RWPE2 (cell line): ENCODE measurements around the gene CSAD.

ENCODE experiments used
- ATAC-seq: fragments of 200-7000 bp; cut with Tn5 transposase; 3 replicates; pipeline ENCODE4 v1.9.1; 2021; ENCODE audit warnings: low read depth
- DNase-seq: peaks from one replicate; pipeline ENCODE4 v3.0.0-alpha.2; 2020; ENCODE audit warnings: low spot score
- H3K27ac ChIP-seq: fragments of 450-650 bp; 2 replicates; pipeline ENCODE4 v1.5.1; 2017; ENCODE audit warnings: mild to moderate bottlenecking; ENCODE audit not compliant: poor library complexity, severe bottlenecking
- H3K27me3 ChIP-seq: fragments of 250-450 bp; sonication (Bioruptor Pico); 2 replicates; pipeline ENCODE4 v1.5.1; 2021; ENCODE audit warnings: mild to moderate bottlenecking, moderate library complexity; ENCODE audit not compliant: insufficient read depth, poor library complexity, severe bottlenecking
- H3K36me3 ChIP-seq: fragments of 250-450 bp; sonication (Bioruptor Pico); 2 replicates; pipeline ENCODE4 v1.5.1; 2020; ENCODE audit warnings: low read depth, mild to moderate bottlenecking, moderate library complexity
- H3K4me1 ChIP-seq: fragments of 250-450 bp; sonication (Bioruptor Pico); 2 replicates; pipeline ENCODE4 v1.5.1; 2021; ENCODE audit warnings: mild to moderate bottlenecking, moderate library complexity; ENCODE audit not compliant: insufficient read depth, poor library complexity, severe bottlenecking
- H3K4me3 ChIP-seq: fragments of 250-450 bp; sonication (Bioruptor Pico); 2 replicates; pipeline ENCODE4 v1.5.1; 2021; ENCODE audit warnings: mild to moderate bottlenecking, moderate library complexity; ENCODE audit not compliant: severe bottlenecking
- H3K9me3 ChIP-seq: fragments of 250-450 bp; sonication (Bioruptor Pico); 2 replicates; pipeline ENCODE4 v1.5.1; 2021; ENCODE audit warnings: mild to moderate bottlenecking, moderate library complexity; ENCODE audit not compliant: severe bottlenecking
- TF ChIP-seq, protein P1 (sequence below): fragments of 450-650 bp; IDR thresholded peaks from one replicate; pipeline ENCODE4 v1.5.1; 2017; ENCODE audit warnings: mild to moderate bottlenecking, moderate library complexity; ENCODE audit not compliant: poor library complexity, severe bottlenecking

Gene CSAD

DNA sequence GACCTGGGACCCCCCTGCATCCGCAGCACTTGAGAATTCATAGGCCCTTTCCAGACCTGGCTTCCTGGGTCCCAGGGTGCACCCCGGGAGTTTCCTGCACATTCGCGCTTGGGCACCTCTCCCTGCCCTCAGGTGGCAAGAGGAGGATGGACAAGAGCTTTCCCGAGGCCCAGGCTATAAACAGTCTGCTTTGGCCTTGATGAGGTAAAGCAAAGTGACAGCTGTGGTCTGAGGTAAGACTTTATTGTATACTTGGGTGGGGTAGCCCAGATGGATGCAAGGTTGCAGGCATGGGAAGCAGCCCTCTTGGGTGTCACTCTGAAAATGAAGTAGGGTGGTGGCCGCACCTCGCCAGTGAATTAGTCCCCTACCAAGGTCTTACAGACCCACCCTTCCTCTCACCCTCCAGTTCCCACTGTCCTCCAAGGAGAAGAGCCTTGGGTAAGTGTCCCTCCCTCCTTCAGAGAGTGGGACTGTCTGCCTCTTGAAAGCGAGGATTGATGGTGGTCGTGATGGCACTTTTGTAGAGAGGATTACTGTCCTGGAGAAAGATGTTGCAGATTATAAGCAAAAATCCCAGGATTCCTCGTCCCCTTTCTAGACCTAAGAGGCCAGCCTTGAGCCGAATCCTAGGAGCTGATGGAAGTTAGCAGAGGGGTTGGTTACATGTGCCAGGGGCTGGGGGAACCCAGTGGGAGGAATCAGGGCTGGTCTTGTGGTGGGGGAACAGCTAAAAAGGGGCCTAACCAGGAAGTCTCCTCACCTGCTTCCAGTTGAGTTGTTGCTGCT, 10.6 kb upstream of the CSAD start:
- peaks cover 14% of the 10 kb centered on the region for H3K36me3 ChIP-seq
- no peak overlapping the region for H3K4me3 ChIP-seq
- no peaks in the 10 kb centered on the region for H3K27me3 ChIP-seq
- TF ChIP-seq, protein P1, sequence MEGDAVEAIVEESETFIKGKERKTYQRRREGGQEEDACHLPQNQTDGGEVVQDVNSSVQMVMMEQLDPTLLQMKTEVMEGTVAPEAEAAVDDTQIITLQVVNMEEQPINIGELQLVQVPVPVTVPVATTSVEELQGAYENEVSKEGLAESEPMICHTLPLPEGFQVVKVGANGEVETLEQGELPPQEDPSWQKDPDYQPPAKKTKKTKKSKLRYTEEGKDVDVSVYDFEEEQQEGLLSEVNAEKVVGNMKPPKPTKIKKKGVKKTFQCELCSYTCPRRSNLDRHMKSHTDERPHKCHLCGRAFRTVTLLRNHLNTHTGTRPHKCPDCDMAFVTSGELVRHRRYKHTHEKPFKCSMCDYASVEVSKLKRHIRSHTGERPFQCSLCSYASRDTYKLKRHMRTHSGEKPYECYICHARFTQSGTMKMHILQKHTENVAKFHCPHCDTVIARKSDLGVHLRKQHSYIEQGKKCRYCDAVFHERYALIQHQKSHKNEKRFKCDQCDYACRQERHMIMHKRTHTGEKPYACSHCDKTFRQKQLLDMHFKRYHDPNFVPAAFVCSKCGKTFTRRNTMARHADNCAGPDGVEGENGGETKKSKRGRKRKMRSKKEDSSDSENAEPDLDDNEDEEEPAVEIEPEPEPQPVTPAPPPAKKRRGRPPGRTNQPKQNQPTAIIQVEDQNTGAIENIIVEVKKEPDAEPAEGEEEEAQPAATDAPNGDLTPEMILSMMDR = no peak
- ATAC-seq = no peak
- no peak overlapping the region for H3K27ac ChIP-seq
- no peak for DNase-seq
- no peaks in the 10 kb centered on the region for H3K9me3 ChIP-seq
- no peaks in the 10 kb centered on the region for H3K4me1 ChIP-seq

DNA sequence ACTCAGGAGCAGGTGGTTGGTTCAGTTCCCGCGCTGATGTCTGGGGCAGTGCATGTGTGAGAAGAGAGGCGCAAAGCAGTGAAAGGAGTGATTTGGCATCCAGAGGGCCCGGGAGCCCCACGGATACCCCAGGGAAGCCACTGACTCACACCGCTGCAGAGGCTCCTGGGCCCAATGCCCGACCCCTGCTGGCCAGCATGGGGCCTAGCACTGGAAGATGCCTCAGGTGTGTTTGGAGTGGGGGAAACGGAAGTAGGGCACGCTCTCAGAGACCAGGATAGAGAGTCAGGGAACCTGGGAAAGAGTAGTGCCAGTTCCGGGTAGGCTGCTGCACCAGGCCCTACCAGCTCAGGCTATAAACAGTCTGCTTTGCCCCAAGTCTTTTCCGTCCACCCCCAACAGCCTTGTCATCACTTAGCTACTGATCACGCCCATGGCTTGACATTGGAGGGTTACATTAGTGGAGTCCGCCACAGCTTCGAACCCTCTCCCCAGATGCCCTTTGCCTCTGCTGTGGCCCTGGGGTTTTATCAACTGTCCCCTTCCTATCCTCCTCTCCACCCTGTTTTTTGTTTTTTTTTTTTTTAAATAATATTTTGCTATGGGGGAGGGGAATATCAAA, 9.5 kb upstream of the CSAD start:
- Histone ChIP-seq H3K36me3 (peaks cover 24% of the 10 kb centered on the region), H3K9me3 (no peaks in the 10 kb centered on the region), H3K27me3 (no peaks in the 10 kb centered on the region), H3K4me1 (no peaks in the 10 kb centered on the region), H3K4me3 (no peak overlapping the region), H3K27ac (no peak overlapping the region)
- DNase-seq (no peak), ATAC-seq (peak; percentile 72; the same call in 2 of the 3 replicates)
- TF ChIP-seq, protein P1 = peak; percentile 58

DNA sequence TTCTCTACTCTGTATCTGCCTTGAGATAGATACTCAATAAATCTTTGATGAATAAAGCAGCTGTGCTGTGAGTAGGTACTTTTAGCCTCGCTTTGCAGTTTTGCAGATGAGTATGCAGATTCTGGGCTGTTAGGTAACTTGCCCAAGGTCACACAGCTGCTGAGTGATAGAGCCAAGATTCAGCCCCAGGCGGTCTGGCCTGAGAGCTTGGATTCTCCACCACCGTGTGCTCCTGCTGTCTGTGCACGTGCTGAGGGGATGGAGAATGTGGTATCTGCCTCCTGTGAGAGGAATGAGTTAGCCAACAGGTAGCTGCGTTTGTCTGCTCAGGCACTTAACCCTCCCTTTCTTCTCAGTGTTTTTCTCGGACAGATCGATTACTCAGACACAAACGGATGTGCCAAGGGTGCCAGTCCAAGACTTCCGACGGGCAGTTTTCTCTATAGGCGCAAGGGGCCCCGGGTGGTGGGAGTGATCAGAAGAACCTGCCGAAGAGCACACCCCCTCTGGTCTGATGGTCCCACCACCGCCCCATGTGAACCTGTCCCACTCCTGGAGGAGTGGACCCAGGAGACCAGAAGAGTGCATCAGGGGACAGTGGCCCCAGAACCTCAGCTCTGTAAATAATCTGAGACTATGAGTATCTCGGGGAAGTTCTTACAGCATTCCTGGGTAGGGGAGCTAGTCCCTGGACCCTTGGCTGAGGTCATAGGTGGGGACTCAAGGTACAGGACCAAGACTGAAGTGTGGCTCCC, 6.6 kb upstream of the CSAD start:
- no peak for ATAC-seq

DNA sequence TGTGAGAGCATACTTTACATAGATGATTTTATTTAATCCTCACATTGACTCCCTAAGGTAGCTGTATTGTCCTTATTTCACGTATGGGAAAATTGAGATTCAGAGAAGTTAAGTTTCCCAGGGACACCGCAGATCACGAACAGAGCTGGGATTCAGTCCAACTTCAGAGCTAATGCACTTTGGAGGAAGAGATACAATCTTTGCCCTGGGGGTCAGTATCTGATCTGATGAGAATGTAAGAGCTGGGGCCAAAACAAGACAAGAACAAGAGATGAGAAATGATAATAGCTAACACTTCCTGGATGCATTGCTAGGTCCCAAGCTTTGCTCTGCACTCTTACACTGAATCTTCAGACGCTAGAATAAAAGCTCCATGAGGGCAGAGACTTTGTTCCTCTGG, 6.0 kb upstream of the CSAD start:
- Histone ChIP-seq H3K4me1 (peaks cover 7% of the 10 kb centered on the region), H3K36me3 (peaks cover 59% of the 10 kb centered on the region), H3K4me3 (no peak overlapping the region), H3K27ac (no peak overlapping the region), H3K27me3 (no peaks in the 10 kb centered on the region), H3K9me3 (no peaks in the 10 kb centered on the region)
- ATAC-seq (no peak), DNase-seq (no peak)
- TF ChIP-seq, protein P1 = no peak

More for the DNA sequence above, 6.6 kb upstream of the CSAD start:
- Histone ChIP-seq H3K36me3 (peaks cover 53% of the 10 kb centered on the region), H3K9me3 (no peaks in the 10 kb centered on the region), H3K4me3 (no peak overlapping the region), H3K27ac (no peak overlapping the region), H3K4me1 (peaks cover 1% of the 10 kb centered on the region), H3K27me3 (no peaks in the 10 kb centered on the region)
- DNase-seq = no peak
- TF ChIP-seq, protein P1 = no peak
